SK-N-SH (cell line): Measurements from ENCODE around the gene C11orf58. TPM values are rescaled to one million over a fixed set of nuclear protein-coding genes. Genes with fewer than 3 reads are reported as not detected.

Source experiments
- CTCF ChIA-PET: fragments of 300-600, 350-600 bp; formaldehyde crosslinking; extraction: SDS; loops from one replicate; lab custom pipeline; 2021; lab: Yijun Ruan, JAX
- POLR2A ChIA-PET: fragments of 350-600 bp; sonication (Branson Sonifier 250); formaldehyde crosslinking; extraction: SDS; loops from one replicate; lab custom pipeline; 2020; ENCODE audit warnings: antibody characterized with exemption, inconsistent platforms; lab: Yijun Ruan, JAX
- DNase-seq: peaks from one replicate; pipeline ENCODE4 v3.0.0; 2012
- H2AFZ ChIP-seq: fragments of 200-600 bp; sonication (generic); 2 replicates; pipeline ENCODE4 v1.8.1; 2016; ENCODE audit warnings: antibody characterized with exemption, mild to moderate bottlenecking, low read depth
- H3F3A ChIP-seq: fragments of 200-600 bp; sonication (generic); replicated peaks from 2 replicates; pipeline ENCODE3; 2016; ENCODE audit warnings: antibody characterized with exemption, mild to moderate bottlenecking; ENCODE audit not compliant: insufficient read depth
- H3K27ac ChIP-seq, 2 experiments: fragments of 200-500 bp in 1 of 2; fragments of 200-600 bp in 1 of 2; sonication (Bioruptor generic) in 1 of 2; sonication (generic), shearing (Covaris generic) in 1 of 2; 2 replicates each; pipeline versions ENCODE4 v1.5.1 to v1.6.1; 2014 to 2016; ENCODE audit warnings: low read depth in 2 of 2, inconsistent platforms in 1 of 2, low read length in 1 of 2, mild to moderate bottlenecking in 1 of 2, mixed read lengths in 1 of 2
- H3K27me3 ChIP-seq: fragments of 200-600 bp; sonication (generic), shearing (Covaris generic); 2 replicates; pipeline ENCODE4 v1.6.1; 2016; ENCODE audit warnings: mixed run types; ENCODE audit not compliant: insufficient read depth
- H3K36me3 ChIP-seq, 2 experiments: fragments of 200-500 bp in 1 of 2; fragments of 200-600 bp in 1 of 2; sonication (Bioruptor generic) in 1 of 2; sonication (generic) in 1 of 2; replicated peaks in 1 of 2; 2 replicates each; pipeline versions ENCODE3 to v1.5.1; 2014 to 2016; ENCODE audit warnings: low read length in 1 of 2, mild to moderate bottlenecking in 1 of 2; ENCODE audit not compliant: insufficient read depth in 2 of 2, control insufficient read depth in 1 of 2
- H3K4me1 ChIP-seq, 2 experiments: fragments of 200-500 bp in 1 of 2; fragments of 200-600 bp in 1 of 2; sonication (Bioruptor generic) in 1 of 2; sonication (generic), shearing (Covaris generic) in 1 of 2; 2 replicates each; pipeline versions ENCODE4 v1.5.1 to v1.6.1; 2014 to 2016; ENCODE audit warnings: low read depth in 1 of 2, low read length in 1 of 2, mixed run types in 1 of 2; ENCODE audit not compliant: insufficient read depth in 2 of 2, control insufficient read depth in 1 of 2
- H3K4me2 ChIP-seq: fragments of 200-600 bp; sonication (generic), shearing (Covaris generic); 2 replicates; pipeline ENCODE4 v1.6.1; 2017; ENCODE audit warnings: mixed run types
- H3K4me3 ChIP-seq, 2 experiments: fragments of 200-500 bp in 1 of 2; fragments of 200-600 bp in 1 of 2; sonication (Bioruptor generic) in 1 of 2; sonication (generic), shearing (Covaris generic) in 1 of 2; 2 replicates each; pipeline versions ENCODE4 v1.5.1 to v1.8.1; 2014 to 2016; ENCODE audit warnings: low read depth in 2 of 2, inconsistent platforms in 1 of 2, low read length in 1 of 2, mild to moderate bottlenecking in 1 of 2, mixed read lengths in 1 of 2, moderate library complexity in 1 of 2
- H3K79me2 ChIP-seq: fragments of 200-600 bp; sonication (generic); 2 replicates; pipeline ENCODE4 v1.8.1; 2017; ENCODE audit warnings: mild to moderate bottlenecking; ENCODE audit not compliant: insufficient read depth
- H3K9ac ChIP-seq: fragments of 200-600 bp; sonication (generic); 2 replicates; pipeline ENCODE4 v1.6.1; 2017; ENCODE audit warnings: mixed run types
- H3K9me2 ChIP-seq: fragments of 200-600 bp; sonication (generic); 2 replicates; pipeline ENCODE4 v1.6.1; 2017; ENCODE audit warnings: mixed run types
- H3K9me3 ChIP-seq: fragments of 200-600 bp; sonication (generic); 2 replicates; pipeline ENCODE4 v1.6.1; 2017; ENCODE audit warnings: mixed run types, mild to moderate bottlenecking, moderate library complexity
- H4K20me1 ChIP-seq: fragments of 200-600 bp; sonication (generic); 2 replicates; pipeline ENCODE4 v1.6.1; 2017; ENCODE audit warnings: mild to moderate bottlenecking, mixed run types; ENCODE audit not compliant: insufficient read depth
- ELF1 ChIP-seq: IDR thresholded peaks from 2 replicates; pipeline ENCODE4 v1.4.0; 2012
- FOXM1 ChIP-seq: IDR thresholded peaks from 2 replicates; pipeline ENCODE4 v1.4.0; 2012; ENCODE audit warnings: low read depth, mild to moderate bottlenecking
- GATA2 ChIP-seq: sonication (generic); formaldehyde crosslinking; IDR thresholded peaks from 2 replicates; pipeline ENCODE4 v1.5.0; 2020; ENCODE audit warnings: mild to moderate bottlenecking, missing genetic modification reagents
- MEF2A ChIP-seq: IDR thresholded peaks from 2 replicates; pipeline ENCODE4 v1.4.0; 2012; ENCODE audit warnings: low read depth, borderline replicate concordance
- PBX3 ChIP-seq: IDR thresholded peaks from 2 replicates; pipeline ENCODE4; 2012
- RAD21 ChIP-seq: IDR thresholded peaks from 2 replicates; pipeline ENCODE4 v1.6.1; 2012; ENCODE audit warnings: mild to moderate bottlenecking, low read length
- RFX5 ChIP-seq: IDR thresholded peaks from 2 replicates; pipeline ENCODE4 v1.6.1; 2012; ENCODE audit warnings: mild to moderate bottlenecking, improper control_type of control experiment, low read length
- RXRA ChIP-seq: IDR thresholded peaks from 2 replicates; pipeline ENCODE4 v1.4.0; 2012; ENCODE audit warnings: low read depth, mild to moderate bottlenecking, borderline replicate concordance
- SMC3 ChIP-seq: IDR thresholded peaks from 2 replicates; pipeline ENCODE4 v1.6.1; 2012; ENCODE audit warnings: low read depth, low read length, improper control_type of control experiment
- TAF1 ChIP-seq: IDR thresholded peaks from 2 replicates; pipeline ENCODE4 v1.6.1; 2012; ENCODE audit warnings: low read depth, mild to moderate bottlenecking, low read length, moderate library complexity, borderline replicate concordance
- TCF12 ChIP-seq: IDR thresholded peaks from 2 replicates; pipeline ENCODE4 v1.4.0; 2012
- TEAD4 ChIP-seq: IDR thresholded peaks from 2 replicates; pipeline ENCODE4 v1.4.0; 2012; ENCODE audit warnings: mild to moderate bottlenecking, borderline replicate concordance; ENCODE audit not compliant: insufficient read depth
- ZBTB33 ChIP-seq: IDR thresholded peaks from 2 replicates; pipeline ENCODE4 v1.4.0; 2012; ENCODE audit warnings: low read depth, borderline replicate concordance
- WGBS: methylation state at CpG from one replicate; pipeline ENCODE4 v1.1.6; 2017; ENCODE audit warnings: low lambda C conversion rate; 5-methylcytosine and 5-hydroxymethylcytosine counted together
- polyA plus RNA-seq, 3 experiments: library from polyadenylated mRNA; depleted of rRNA; stranded (reverse); fragments of >200 nt; gene quantifications; 2 replicates each; pipeline ENCODE4 v1.2.3, GENCODE V29; 2012
- TF ChIP-seq, protein P1 (sequence below): fragments of 200-600 bp; sonication (generic); IDR thresholded peaks from 2 replicates; pipeline ENCODE4 v1.6.1; 2017; ENCODE audit warnings: antibody characterized with exemption, mild to moderate bottlenecking, moderate library complexity

Gene C11orf58
- polyA plus RNA-seq, 1 of the 3 experiments (the other 2 are of a cell fraction) = 150 TPM

DNA sequence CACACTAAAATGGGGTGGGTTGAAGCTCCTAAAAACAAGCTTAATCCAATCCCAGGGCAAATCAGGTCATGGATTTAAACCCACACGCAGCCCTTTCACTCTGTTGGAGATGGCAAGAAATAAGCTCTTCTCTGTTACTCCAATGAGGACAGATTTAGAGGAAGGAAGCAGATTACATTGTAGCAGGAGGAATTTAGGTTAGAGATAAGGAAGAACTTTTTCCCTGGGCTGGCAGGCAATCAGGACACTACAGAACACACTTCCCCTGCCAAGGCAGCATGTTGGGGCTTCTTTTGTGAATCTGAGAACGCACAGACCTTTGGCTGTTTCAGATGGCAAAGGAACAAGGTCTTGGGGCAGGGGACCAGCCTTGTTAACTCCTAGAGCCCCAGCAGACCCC, 46.2 kb downstream of the C11orf58 start (continued):
- TF ChIP-seq ZBTB33 = no peak

DNA sequence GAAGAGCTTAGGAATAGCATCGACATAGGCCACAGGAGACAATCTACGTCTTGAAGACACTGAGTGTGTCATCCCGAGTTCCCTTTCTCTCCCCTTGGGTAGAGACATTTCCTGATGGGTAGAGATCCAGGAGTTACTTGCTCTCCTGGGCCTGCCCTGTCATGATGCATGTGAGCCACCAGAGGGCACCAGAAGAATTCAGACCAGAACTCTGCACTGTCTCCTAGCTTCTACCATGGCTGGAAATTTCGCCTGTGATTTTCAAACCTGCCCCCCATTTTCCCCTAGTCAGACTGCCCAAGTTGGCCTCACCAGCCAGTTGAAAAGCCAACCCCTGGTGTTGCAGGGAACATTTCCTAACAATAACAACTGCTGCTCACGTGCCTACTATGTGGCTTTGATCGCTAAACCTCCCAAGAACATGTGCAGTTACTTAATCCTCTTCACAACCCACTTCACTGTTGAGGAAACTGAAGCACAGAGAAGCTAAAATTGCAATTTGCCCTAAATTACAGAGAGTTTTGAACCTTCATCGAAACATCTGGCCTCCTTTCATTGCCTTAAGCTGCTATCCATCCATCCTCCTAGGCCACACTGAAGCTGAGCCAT, 47.2 kb downstream of the C11orf58 start:
- H3K79me2 ChIP-seq = no peaks in the 10 kb centered on the region
- no peak overlapping the region for H3K27ac ChIP-seq
- peak; percentile 84 for DNase-seq
- CTCF ChIA-PET = interaction anchor here (0.5 to 6.3 kb wide), 46 partner anchors 8 to 702 kb away, joined by 3 to 46 read pairs (median 4); no protein-coding TSS in a partner anchor
- peaks cover 0 to 5% of the 10 kb centered on the region in 2 experiments; a peak in 2 of 4 replicates for H3K4me1 ChIP-seq
- H3K27me3 ChIP-seq = no peaks in the 10 kb centered on the region
- TF ChIP-seq MEF2A (no peak), ELF1 (no peak), FOXM1 (no peak), RAD21 (peak; percentile 87), GATA2 (CRISPR knock-in tag) (no peak), TEAD4 (no peak), RFX5 (no peak), RXRA (no peak), PBX3 (no peak), ZBTB33 (no peak), TCF12 (no peak), SMC3 (peak; percentile 76), TAF1 (no peak)
- TF ChIP-seq, protein P1, sequence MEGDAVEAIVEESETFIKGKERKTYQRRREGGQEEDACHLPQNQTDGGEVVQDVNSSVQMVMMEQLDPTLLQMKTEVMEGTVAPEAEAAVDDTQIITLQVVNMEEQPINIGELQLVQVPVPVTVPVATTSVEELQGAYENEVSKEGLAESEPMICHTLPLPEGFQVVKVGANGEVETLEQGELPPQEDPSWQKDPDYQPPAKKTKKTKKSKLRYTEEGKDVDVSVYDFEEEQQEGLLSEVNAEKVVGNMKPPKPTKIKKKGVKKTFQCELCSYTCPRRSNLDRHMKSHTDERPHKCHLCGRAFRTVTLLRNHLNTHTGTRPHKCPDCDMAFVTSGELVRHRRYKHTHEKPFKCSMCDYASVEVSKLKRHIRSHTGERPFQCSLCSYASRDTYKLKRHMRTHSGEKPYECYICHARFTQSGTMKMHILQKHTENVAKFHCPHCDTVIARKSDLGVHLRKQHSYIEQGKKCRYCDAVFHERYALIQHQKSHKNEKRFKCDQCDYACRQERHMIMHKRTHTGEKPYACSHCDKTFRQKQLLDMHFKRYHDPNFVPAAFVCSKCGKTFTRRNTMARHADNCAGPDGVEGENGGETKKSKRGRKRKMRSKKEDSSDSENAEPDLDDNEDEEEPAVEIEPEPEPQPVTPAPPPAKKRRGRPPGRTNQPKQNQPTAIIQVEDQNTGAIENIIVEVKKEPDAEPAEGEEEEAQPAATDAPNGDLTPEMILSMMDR = peak; percentile 89
- peaks cover 13% of the 10 kb centered on the region for H3F3A ChIP-seq
- H2AFZ ChIP-seq = no peak overlapping the region
- peak overlapping the region in 1 of 2 experiments; percentile 7; a peak in 1 of 4 replicates for H3K4me3 ChIP-seq
- no peak overlapping the region for H3K4me2 ChIP-seq
- no peaks in the 10 kb centered on the region for H3K9me3 ChIP-seq
- H3K36me3 ChIP-seq = no peaks in the 10 kb centered on the region
- WGBS = 44% methylated on average over 7 of the region's 7 CpGs
- no peaks in the 10 kb centered on the region for H3K9me2 ChIP-seq
- POLR2A ChIA-PET = no interaction called here
- H3K9ac ChIP-seq = no peak overlapping the region
- H4K20me1 ChIP-seq = no peaks in the 10 kb centered on the region
